OCI-LY1 (cell line): Measurements from ENCODE around the gene HMCES.

Experiments
- H2AFZ ChIP-seq: fragments of 200-600 bp; sonication (generic), shearing (Covaris generic); 2 replicates; pipeline ENCODE4 v1.6.0; 2014; ENCODE audit warnings: antibody characterized with exemption, mild to moderate bottlenecking, low read length
- H3F3A ChIP-seq: fragments of 200-600 bp; sonication (generic), shearing (Covaris generic); 2 replicates; pipeline ENCODE4 v1.6.0; 2014; ENCODE audit warnings: mild to moderate bottlenecking, antibody characterized with exemption, low read length, moderate library complexity; ENCODE audit not compliant: insufficient read depth
- H3K27ac ChIP-seq: fragments of 200-600 bp; sonication (generic); 2 replicates; pipeline ENCODE4 v1.5.1; 2014; ENCODE audit warnings: low read length, mixed run types, mild to moderate bottlenecking, low read depth; ENCODE audit not compliant: poor library complexity, severe bottlenecking
- H3K27me3 ChIP-seq: fragments of 200-600 bp; sonication (generic); 2 replicates; pipeline ENCODE4 v1.6.0; 2014; ENCODE audit warnings: antibody characterized with exemption, mild to moderate bottlenecking, low read length, moderate library complexity; ENCODE audit not compliant: insufficient read depth
- H3K36me3 ChIP-seq: fragments of 200-600 bp; sonication (generic); 2 replicates; pipeline ENCODE4 v1.6.1; 2014; ENCODE audit warnings: mild to moderate bottlenecking, antibody characterized with exemption, low read length, moderate library complexity, mixed read lengths; ENCODE audit not compliant: insufficient read depth
- H3K4me1 ChIP-seq: fragments of 200-600 bp; sonication (generic); 2 replicates; pipeline ENCODE4 v1.5.1; 2014; ENCODE audit warnings: mild to moderate bottlenecking, low read length, moderate library complexity; ENCODE audit not compliant: insufficient read depth, severe bottlenecking
- H3K4me2 ChIP-seq: fragments of 200-600 bp; sonication (generic), shearing (Covaris generic); 2 replicates; pipeline ENCODE4 v1.6.1; 2014; ENCODE audit warnings: low read length
- H3K4me3 ChIP-seq: fragments of 200-600 bp; sonication (generic); 2 replicates; pipeline ENCODE4 v1.5.1; 2014; ENCODE audit warnings: low read length, low read depth, mild to moderate bottlenecking, mixed read lengths; ENCODE audit not compliant: poor library complexity, severe bottlenecking
- H3K79me2 ChIP-seq: fragments of 200-600 bp; shearing (Covaris generic); 2 replicates; pipeline ENCODE4 v1.6.1; 2016; ENCODE audit warnings: mixed run types, low read length, mixed read lengths; ENCODE audit not compliant: insufficient read depth
- H3K9ac ChIP-seq: fragments of 200-600 bp; sonication (generic), shearing (Covaris generic); 2 replicates; pipeline ENCODE4 v1.6.1; 2014; ENCODE audit warnings: mild to moderate bottlenecking, low read length, mixed read lengths
- H3K9me2 ChIP-seq: fragments of 200-600 bp; sonication (generic), shearing (Covaris generic); 2 replicates; pipeline ENCODE4 v1.6.1; 2014; ENCODE audit warnings: low read depth, mild to moderate bottlenecking, low read length, mixed read lengths
- H3K9me3 ChIP-seq: fragments of 200-600 bp; shearing (Covaris generic); 2 replicates; pipeline ENCODE4 v1.6.1; 2014; ENCODE audit warnings: low read length, mixed read lengths
- H4K20me1 ChIP-seq: fragments of 200-600 bp; sonication (generic), shearing (Covaris generic); 2 replicates; pipeline ENCODE4 v1.6.0; 2016; ENCODE audit warnings: mild to moderate bottlenecking, low read length; ENCODE audit not compliant: insufficient read depth
- CTCF ChIP-seq: fragments of 200-600 bp; sonication (generic), shearing (Covaris generic); IDR thresholded peaks from 2 replicates; pipeline ENCODE4 v1.5.1; 2017; ENCODE audit warnings: mild to moderate bottlenecking, antibody characterized with exemption, low read length, moderate library complexity, mixed read lengths
- EZH2 ChIP-seq: fragments of 200-600 bp; sonication (generic), shearing (Covaris generic); IDR thresholded peaks from 2 replicates; pipeline ENCODE4 v1.8.0; 2017; ENCODE audit warnings: borderline replicate concordance, mixed run types, mild to moderate bottlenecking, antibody characterized with exemption, low read length, moderate library complexity, mixed read lengths

Gene HMCES

GRCh38 chr3:129278439-129278965 is at the start of gene HMCES:
Gene HMCES (plus strand): TSS chr3:129278870. CDS start chr3:129279733, 863 bp downstream.
- peak within 1 kb of the TSS; percentile 95 for H3K4me3 ChIP-seq
- TF ChIP-seq CTCF, result no peak
- no peak for TF ChIP-seq EZH2
- H3K27me3 ChIP-seq, result no peaks in the 10 kb centered on the region
- H3K79me2 ChIP-seq, result peaks cover 23% of the 10 kb centered on the region
- H4K20me1 ChIP-seq, result no peaks in the 10 kb centered on the region
- H3K4me2 ChIP-seq, result peak within 1 kb of the TSS; percentile 84
- peaks cover 61% of the 10 kb centered on the region for H3K36me3 ChIP-seq
- H3K27ac ChIP-seq, result peak within 1 kb of the TSS; percentile 96
- H2AFZ ChIP-seq, result no peak within 1 kb of the TSS
- peaks cover 79% of the 10 kb centered on the region for H3K4me1 ChIP-seq
- H3F3A ChIP-seq, result 0 out of 2 replicates have a peak, but pooled peaks cover 13% of the 10 kb centered on the region
- H3K9ac ChIP-seq, result peak within 1 kb of the TSS; percentile 92
- H3K9me3 ChIP-seq, result no peaks in the 10 kb centered on the region
- no peaks in the 10 kb centered on the region for H3K9me2 ChIP-seq

- Histone ChIP-seq H3K4me2 (no peak overlapping the region), H3K9me2 (no peaks in the 10 kb centered on the region)
Measured at GRCh38 chr3:129228891-129229585, 49.6 kb upstream of the HMCES start.

GRCh38 chr3:129230311-129231019 is 48.2 kb upstream of the HMCES start:
- Histone ChIP-seq H3K9me3 (no peaks in the 10 kb centered on the region), H3K27me3 (no peaks in the 10 kb centered on the region), H3K4me1 (peaks cover 32% of the 10 kb centered on the region), H3K4me2 (no peak overlapping the region), H3K4me3 (no peak overlapping the region), H3K27ac (peak overlapping the region; percentile 34), H3F3A (0 out of 2 replicates have a peak, but pooled peaks cover 4% of the 10 kb centered on the region), H3K9ac (no peak overlapping the region), H3K9me2 (no peaks in the 10 kb centered on the region), H3K79me2 (no peaks in the 10 kb centered on the region), H2AFZ (no peak overlapping the region), H3K36me3 (no peaks in the 10 kb centered on the region), H4K20me1 (no peaks in the 10 kb centered on the region)
- TF ChIP-seq EZH2 (no peak), CTCF (no peak)

More at GRCh38 chr3:129228891-129229585, 49.6 kb upstream of the HMCES start:
- Histone ChIP-seq H3K36me3 (no peaks in the 10 kb centered on the region), H2AFZ (no peak overlapping the region), H3K27me3 (no peaks in the 10 kb centered on the region), H3F3A (0 out of 2 replicates have a peak, but pooled peaks cover 4% of the 10 kb centered on the region), H3K9ac (no peak overlapping the region), H3K27ac (no peak overlapping the region), H4K20me1 (no peaks in the 10 kb centered on the region), H3K4me3 (no peak overlapping the region), H3K4me1 (peaks cover 31% of the 10 kb centered on the region), H3K79me2 (no peaks in the 10 kb centered on the region), H3K9me3 (no peaks in the 10 kb centered on the region)
- TF ChIP-seq EZH2 (no peak), CTCF (peak; percentile 30; the same call in 1 of the 2 replicates)
